ENCODE measurements around the gene BLOC1S1.
"Not testable (repeated sequence)": the region's sequence is repeated elsewhere in the genome, so short reads cannot be mapped to it uniquely, and the experiment has no call there.

BLOC1S1 gene

DNA sequence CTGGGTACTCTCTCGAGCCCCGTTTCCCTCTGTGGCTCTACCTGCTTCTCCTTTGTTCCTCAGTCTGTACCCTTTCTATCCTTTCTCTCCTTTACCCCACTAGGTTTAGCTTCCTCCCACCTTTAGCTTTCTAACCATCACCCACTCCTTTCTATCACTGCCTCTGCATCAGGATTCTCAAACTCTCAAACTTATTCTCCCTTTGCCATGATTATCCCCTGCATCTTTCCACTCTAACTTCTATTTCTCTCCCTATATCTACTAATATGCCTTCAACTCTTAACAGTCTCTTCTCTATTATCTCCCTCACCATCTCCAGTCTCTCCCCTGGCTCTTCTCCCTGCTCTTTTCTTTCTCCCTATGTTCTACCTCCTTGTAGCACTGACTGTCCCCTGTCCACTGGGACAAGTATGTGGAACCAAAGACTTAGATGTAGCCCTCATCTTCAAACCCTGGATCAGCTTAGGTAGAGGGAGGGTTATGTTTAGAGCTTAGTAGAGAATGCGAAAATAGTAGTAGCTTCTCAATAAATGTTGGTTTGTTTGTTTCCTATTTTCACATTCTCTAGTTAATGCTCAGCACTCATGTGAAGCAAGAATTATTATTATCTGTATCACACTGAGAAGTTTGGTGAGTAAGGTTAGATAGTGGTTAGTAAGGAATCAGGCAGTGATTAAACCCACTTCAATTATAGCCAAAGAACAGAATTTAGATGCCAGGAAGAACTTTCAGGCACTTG, 30.5 kb downstream of the BLOC1S1 start:
- no peak for DNase-seq

DNA sequence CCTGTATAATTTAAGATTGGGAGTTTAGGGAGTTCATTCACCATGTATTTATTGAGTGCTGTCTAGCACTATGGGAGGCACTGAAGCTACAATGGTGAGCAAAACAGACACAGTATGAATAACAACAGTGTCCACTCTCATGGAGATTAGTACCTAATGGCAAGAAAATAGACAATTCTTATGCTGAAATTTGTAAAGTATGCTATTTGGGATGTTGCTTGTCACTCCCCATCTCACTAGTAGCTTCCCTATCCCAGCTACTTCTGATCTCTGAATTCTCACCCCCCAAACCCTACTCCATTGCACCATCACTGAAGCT, 31.0 kb downstream of the BLOC1S1 start:
- no peak for DNase-seq

DNA sequence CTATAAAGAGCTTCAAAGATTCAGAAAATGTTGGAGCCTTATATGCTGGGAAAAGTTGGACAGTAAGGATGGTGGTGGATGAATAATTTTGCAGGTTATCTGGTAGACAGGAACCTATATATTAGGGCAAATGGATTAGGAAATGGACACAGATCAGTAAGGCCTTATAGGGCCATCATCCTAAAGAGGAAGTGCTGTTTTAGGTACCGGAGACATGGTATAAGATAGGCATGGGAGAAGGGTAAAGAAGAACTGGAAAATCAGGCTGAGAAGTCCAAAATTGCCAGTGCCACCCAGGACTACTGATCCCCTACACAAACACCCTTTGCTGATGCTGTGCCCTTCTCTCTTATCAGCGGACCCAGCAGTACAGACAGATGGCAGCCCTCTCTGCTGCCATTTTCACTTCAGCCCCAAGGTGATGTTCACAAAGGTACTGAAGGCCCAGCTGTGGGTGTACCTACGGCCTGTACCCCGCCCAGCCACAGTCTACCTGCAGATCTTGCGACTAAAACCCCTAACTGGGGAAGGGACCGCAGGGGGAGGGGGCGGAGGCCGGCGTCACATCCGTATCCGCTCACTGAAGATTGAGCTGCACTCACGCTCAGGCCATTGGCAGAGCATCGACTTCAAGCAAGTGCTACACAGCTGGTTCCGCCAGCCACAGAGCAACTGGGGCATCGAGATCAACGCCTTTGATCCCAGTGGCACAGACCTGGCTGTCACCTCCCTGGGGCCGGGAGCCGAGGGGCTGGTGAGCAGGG, 32.6 kb downstream of the BLOC1S1 start:
- DNase-seq, result no peak

DNA sequence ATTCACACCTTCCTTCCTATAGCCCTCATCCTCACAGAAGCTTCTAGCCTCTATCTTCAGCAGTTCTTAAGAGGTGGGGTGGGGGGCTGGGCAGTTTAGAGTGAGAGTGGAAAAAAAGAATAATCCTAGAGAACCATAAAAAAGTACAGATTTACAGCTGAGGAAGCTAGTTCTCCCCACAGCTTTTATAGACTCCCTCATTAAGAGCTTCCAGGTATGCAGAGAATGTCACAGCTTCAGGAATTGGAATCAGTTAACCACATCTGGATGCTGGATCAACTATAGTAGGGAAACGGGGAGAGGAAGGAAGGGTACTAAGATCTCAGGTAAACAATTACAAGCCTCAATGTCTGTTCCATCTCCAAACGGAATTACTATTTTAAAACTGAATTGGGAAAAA, 39.4 kb downstream of the BLOC1S1 start:
- DNase-seq, result no peak

DNA sequence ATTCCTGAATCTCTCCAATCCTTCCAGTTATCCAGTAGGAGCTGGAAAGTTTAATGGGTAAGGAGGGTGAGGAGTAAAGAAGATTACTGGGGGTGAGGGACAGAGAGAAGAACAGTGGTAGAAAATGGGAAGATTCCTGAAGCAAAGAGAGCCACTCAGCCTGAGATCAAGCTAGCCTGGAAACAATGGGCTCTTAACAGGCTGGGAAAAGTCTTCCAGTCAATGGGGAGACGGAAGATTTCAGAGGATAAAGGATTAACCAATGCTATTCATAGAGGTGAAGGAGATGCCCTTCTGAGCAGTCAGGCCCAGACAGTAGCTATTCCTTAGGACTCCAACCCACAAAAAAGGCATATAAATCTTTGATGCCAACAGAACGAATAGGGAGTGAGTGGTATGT, 41.9 kb downstream of the BLOC1S1 start:
- DNase-seq, result no peak

DNA sequence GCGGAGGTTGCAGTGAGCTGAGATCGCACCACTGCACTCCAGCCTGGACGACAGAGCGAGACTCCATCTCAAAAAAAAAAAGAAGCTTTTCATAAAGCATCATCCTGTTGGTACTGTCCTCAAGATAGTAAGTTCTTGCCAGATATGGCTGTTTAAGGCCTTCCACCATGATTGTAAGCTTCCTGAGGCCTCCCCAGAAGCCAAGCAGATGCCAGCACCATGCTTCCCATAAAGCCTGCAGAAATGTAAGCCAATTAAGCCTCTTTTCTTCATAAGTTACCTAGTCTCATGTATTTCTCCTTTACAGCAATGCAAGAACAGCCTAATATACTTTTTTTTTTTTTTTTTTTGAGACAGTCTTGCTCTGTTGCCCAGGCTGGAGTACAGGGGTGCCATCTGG, 42.7 kb downstream of the BLOC1S1 start:
- not testable (repeated sequence) for DNase-seq

DNA sequence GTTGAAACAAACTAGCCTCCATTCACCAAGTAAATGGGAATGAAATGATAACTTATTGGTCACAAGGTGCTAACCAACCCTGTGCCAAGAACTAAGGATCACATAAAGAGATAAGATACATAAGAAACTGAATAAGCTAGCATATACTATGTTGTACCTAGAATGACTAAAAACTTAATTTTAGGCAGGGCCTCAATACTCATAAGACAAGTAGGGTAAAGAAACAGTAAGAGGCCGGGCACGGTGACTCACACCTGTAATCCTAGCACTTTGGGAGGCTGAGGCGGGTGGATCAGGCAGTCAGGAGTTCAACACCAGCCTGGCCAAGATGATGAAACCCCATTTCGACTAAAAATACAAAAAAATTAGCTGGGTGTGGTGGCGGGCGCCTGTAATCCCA, 44.8 kb downstream of the BLOC1S1 start:
- no peak for DNase-seq

DNA sequence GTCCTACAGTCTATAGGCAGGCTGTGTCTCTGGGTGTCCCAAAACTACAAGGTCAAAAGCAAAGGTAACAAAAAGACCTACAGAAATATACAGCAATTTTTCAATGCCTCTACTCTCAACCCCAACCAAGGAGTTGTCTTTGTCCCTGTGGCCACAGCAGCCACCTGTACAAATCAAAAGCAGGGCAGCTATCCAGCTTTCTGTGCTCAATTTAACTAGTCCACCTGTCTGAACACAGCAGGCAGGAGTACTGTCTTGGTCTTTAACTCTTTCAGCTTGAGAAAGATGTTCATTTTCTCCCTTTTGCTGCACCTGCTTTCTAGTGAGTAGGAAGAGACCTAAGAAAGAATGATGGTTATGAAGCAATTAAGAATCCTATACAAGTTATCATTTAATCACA, 46.8 kb downstream of the BLOC1S1 start:
- no peak for DNase-seq

DNA sequence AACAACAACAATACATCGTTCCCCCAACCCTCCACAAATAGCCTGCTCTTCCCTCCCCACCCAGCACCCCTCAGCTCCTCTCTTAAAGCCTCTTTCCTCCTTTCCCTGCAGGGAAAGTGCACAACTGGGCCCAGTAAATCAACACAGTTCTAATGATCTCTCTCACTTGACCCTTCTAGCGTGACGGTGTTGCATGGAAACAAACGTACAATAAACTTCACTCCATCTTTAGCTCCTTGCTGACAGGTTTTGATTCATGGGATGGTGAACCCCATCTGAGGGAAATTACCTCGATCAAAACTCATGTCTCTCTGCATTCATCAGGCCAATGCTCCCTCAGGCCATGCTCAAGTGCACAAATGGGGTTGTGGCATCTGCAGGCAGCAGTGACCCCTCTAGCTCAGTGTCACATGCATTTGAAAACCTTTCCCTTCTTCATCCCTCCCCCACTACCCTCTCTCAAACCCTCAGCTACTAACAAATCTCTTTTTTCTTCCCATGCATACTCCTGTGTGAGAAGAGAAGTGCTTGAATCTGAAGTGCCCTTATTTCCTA, 50.0 kb downstream of the BLOC1S1 start:
- no peak for DNase-seq

DNA sequence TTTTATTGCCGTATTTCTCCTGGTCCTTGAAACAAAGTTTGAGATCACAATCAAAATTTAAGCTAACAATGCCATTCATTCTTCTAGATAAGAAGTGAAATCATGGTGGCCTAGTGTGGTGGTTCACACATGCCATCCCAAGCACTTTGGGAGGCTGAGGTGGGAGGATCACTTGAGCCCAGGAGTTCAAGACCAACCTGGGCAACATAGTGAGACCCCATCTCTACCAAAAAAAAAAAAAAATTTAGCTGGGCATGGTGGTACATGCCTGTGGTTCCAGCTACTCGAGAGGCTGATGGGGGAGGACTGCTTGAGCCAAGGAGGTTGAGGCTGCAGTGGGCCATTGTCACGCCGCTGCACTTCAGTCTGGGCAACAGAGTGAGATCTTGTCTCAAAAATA, 51.3 kb downstream of the BLOC1S1 start:
- no peak for DNase-seq
